Skeletal muscle tissue (tissue), 4 donors: Measurements from ENCODE around the gene C1QL1. TPM values are rescaled to one million over a fixed set of nuclear protein-coding genes. Genes with fewer than 3 reads are reported as not detected.
"Not testable (repeated sequence)": the region's sequence is repeated elsewhere in the genome, so short reads cannot be mapped to it uniquely, and the experiment has no call there.

Experiments
- H3K27ac ChIP-seq: one replicate; pipeline ENCODE4 v1.7.0; 2013; ENCODE audit warnings: mild to moderate bottlenecking, low read depth, low read length, inconsistent platforms
- H3K27me3 ChIP-seq, 3 donors: one replicate each; pipeline ENCODE4 v1.7.0; 2013; ENCODE audit warnings: low read length in 3 of 3; ENCODE audit not compliant: control insufficient read depth in 3 of 3, insufficient read depth in 3 of 3
- H3K36me3 ChIP-seq, 3 donors: one replicate each; pipeline ENCODE4 v1.7.0; 2013; ENCODE audit warnings: low read length in 3 of 3; ENCODE audit not compliant: control insufficient read depth in 3 of 3, insufficient read depth in 3 of 3
- H3K4me1 ChIP-seq, 3 donors: one replicate each; pipeline ENCODE4 v1.7.0; 2013; ENCODE audit warnings: low read length in 3 of 3, mild to moderate bottlenecking in 3 of 3; ENCODE audit not compliant: control insufficient read depth in 3 of 3, insufficient read depth in 3 of 3
- H3K4me3 ChIP-seq, 3 donors: one replicate each; pipeline ENCODE4 v1.7.0; 2013; ENCODE audit warnings: low read length in 3 of 3
- H3K9ac ChIP-seq, 3 donors: one replicate each; pipeline ENCODE4 v1.7.0; 2013; ENCODE audit warnings: low read length in 3 of 3, mild to moderate bottlenecking in 3 of 3, moderate library complexity in 2 of 3, low read depth in 1 of 3
- H3K9me3 ChIP-seq, 3 donors: one replicate each; pipeline ENCODE4 v1.7.0; 2013; ENCODE audit warnings: low read length in 3 of 3; ENCODE audit not compliant: control insufficient read depth in 3 of 3
- total RNA-seq: library from RNA; depleted of rRNA; stranded (reverse); fragments of >200 nt; gene quantifications from one replicate; pipeline ENCODE4 v1.2.3, GENCODE V29; 2014
- donor health status: Osteomylitis.

C1QL1 gene
- total RNA-seq, 1 donor from 2014 or later, result 1.0 TPM

DNA sequence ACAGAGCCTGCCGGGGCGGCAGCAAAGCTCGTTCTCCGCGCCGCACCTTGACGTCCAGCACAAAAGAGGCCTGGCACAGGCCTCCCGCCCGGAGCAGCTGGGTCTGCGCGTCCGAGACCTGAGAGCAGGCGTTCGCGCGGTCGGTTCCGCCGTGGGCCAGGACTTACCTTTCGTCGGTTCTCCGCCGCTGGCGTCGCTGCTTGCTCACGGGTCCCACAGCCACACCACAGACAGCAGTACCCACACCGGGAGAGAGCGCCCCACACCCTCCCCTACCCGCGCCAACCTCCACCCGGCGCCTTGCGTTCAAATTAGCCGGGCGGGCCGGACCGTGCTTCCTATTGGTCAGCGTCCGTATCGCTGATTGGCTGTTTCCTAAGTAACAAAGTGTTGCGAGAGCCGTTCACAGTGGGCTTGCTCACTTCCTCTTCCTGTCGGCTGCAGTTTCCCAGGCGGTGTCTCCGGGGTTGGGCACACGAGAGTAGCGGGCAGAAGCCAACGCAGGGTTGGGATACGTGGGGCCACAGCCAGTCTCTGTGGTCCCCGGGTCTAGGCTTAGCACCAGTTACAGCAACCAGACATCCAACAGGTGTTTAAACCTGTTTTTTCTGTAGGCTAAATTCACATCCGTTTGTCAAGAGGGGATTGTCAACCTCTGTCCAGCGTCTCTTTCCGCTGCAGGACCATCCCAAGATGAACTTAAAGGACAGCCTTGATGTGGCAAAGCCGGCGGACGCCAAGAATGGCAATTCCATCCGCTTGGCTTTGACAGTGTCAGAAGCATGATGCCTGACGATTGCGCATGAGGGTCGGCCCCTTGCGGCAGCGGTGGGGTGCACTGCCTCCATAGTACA is 20.4 kb downstream of the C1QL1 start, which contains the start of gene KIF18B:
Gene KIF18B (minus strand): TSS at position 313 of the 854 bp plus-strand sequence. CDS start 11,429 bp downstream, outside the sequence.
- peak within 1 kb of the TSS; percentile 66 to 84 (median 78) for H3K9ac ChIP-seq
- H3K4me3 ChIP-seq, result peak within 1 kb of the TSS; percentile 82 to 95 (median 91)
- no peak within 1 kb of the TSS for H3K27ac ChIP-seq
- H3K27me3 ChIP-seq, result peaks cover 0 to 6% (median 0%) of the 10 kb centered on the region in 3 donors
- H3K36me3 ChIP-seq, result no peaks in the 10 kb centered on the region
- peaks cover 11 to 13% (median 12%) of the 10 kb centered on the region in 3 donors for H3K4me1 ChIP-seq
- no peaks in the 10 kb centered on the region for H3K9me3 ChIP-seq

- H3K4me1 ChIP-seq, result peaks cover 11 to 13% (median 12%) of the 10 kb centered on the region in 3 donors
- H3K36me3 ChIP-seq, H3K4me3 ChIP-seq, H3K27ac ChIP-seq, H3K9me3 ChIP-seq, H3K9ac ChIP-seq: not testable (repeated sequence)
- peaks cover 0 to 10% (median 0%) of the 10 kb centered on the region in 3 donors for H3K27me3 ChIP-seq
These were observed 22.5 kb downstream of the C1QL1 start for GRCh38 chr17:44945652-44946051.

GRCh38 chr17:44942456-44942855 is 25.6 kb downstream of the C1QL1 start:
- Histone ChIP-seq H3K4me1 (peaks cover 4 to 5% (median 4%) of the 10 kb centered on the region in 3 donors), H3K9ac (no peak overlapping the region), H3K27ac (no peak overlapping the region), H3K9me3 (no peaks in the 10 kb centered on the region), H3K4me3 (no peak overlapping the region), H3K36me3 (no peaks in the 10 kb centered on the region), H3K27me3 (peaks cover 0 to 10% (median 0%) of the 10 kb centered on the region in 3 donors)

- no peaks in the 10 kb centered on the region for H3K36me3 ChIP-seq
- no peaks in the 10 kb centered on the region for H3K4me1 ChIP-seq
- H3K27ac ChIP-seq, result no peak overlapping the region
- H3K27me3 ChIP-seq, result peaks cover 0 to 6% (median 0%) of the 10 kb centered on the region in 3 donors
- H3K9me3 ChIP-seq, result no peaks in the 10 kb centered on the region
- no peak overlapping the region for H3K4me3 ChIP-seq
- H3K9ac ChIP-seq, result no peak overlapping the region
These were observed 26.3 kb downstream of the C1QL1 start for GRCh38 chr17:44941712-44942331.

DNA sequence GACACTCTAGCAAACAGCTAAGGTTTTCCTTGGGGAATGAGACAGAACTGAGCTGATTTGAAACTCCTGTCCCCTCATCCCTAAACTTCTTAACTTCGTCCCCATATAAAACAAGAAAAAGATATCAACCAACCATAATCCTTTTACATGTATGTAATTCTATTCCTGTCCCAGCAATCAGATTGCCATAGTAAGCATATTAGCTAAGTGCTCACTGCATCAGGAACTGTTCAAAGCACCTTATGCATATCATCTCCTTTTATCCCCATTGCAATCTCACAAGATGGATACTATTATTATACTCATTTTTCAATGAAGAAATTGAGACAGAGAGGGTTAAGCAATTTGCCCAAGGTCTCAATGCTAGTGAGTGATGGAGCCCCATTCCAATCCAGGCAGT is 27.3 kb downstream of the C1QL1 start:
- H3K27ac ChIP-seq, result no peak overlapping the region
- no peaks in the 10 kb centered on the region for H3K9me3 ChIP-seq
- no peaks in the 10 kb centered on the region for H3K4me1 ChIP-seq

GRCh38 chr17:44940317-44940716 is 27.8 kb downstream of the C1QL1 start:
- H3K9me3 ChIP-seq, result no peaks in the 10 kb centered on the region
- no peak overlapping the region for H3K9ac ChIP-seq
- no peaks in the 10 kb centered on the region for H3K4me1 ChIP-seq
- H3K4me3 ChIP-seq, result no peak overlapping the region
- no peaks in the 10 kb centered on the region for H3K36me3 ChIP-seq
- peaks cover 0 to 4% (median 0%) of the 10 kb centered on the region in 3 donors for H3K27me3 ChIP-seq
- no peak overlapping the region for H3K27ac ChIP-seq

More for the DNA sequence above, 27.3 kb downstream of the C1QL1 start:
- H3K36me3 ChIP-seq, result no peaks in the 10 kb centered on the region
- H3K27me3 ChIP-seq, result peaks cover 0 to 4% (median 0%) of the 10 kb centered on the region in 3 donors
- H3K9ac ChIP-seq, result no peak overlapping the region
- no peak overlapping the region for H3K4me3 ChIP-seq

DNA sequence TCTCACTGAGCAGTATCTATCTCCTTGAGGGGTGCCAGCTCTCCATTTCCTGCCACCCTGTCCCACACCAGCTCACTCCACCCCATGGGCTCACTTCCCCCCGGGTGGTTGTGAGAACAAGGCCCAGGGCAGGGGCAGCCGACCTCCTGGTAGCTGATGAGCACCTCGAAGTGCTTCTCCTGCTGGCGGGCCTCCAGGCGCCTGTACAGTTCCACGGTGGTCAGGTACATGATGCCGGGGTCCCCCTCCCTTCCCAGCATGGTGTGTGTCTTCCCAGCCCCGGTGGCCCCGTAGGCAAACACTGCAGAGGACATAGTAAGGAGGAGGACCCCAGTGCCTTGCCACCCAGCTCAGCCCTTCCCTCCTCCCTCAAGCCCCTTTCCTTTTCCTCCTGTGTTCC is 33.0 kb downstream of the C1QL1 start:
- H3K4me1 ChIP-seq, result no peaks in the 10 kb centered on the region
- H3K36me3 ChIP-seq, result no peaks in the 10 kb centered on the region
- no peaks in the 10 kb centered on the region for H3K27me3 ChIP-seq
- no peak overlapping the region for H3K9ac ChIP-seq
- H3K4me3 ChIP-seq, result no peak overlapping the region
- no peak overlapping the region for H3K27ac ChIP-seq
- H3K9me3 ChIP-seq, result no peaks in the 10 kb centered on the region

DNA sequence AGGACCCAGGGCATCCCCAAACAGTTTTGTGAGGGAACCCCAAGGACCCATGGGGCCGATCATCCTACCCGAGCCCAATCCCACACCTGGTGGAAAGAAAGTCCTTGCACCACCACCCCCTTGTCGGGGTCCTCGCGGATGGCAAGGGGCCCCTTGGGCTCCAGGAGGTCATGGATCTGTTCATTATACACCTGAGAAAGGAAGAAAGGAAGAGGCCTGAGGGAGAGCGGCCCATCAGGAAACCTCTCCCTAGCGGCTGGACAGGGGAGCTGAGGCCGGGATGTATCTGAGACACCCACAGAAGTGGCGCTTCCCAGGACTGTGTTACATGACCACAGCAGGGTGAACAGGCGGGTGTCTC is 33.4 kb downstream of the C1QL1 start:
- Histone ChIP-seq H3K27me3 (no peaks in the 10 kb centered on the region), H3K9ac (no peak overlapping the region), H3K9me3 (no peaks in the 10 kb centered on the region), H3K36me3 (no peaks in the 10 kb centered on the region), H3K4me3 (no peak overlapping the region), H3K27ac (no peak overlapping the region), H3K4me1 (no peaks in the 10 kb centered on the region)

- Histone ChIP-seq H3K4me1 (peaks cover under 1 to 2% (median 2%) of the 10 kb centered on the region in 3 donors), H3K9me3 (no peaks in the 10 kb centered on the region), H3K4me3 (no peak overlapping the region), H3K27me3 (no peaks in the 10 kb centered on the region), H3K36me3 (no peaks in the 10 kb centered on the region), H3K9ac (no peak overlapping the region), H3K27ac (no peak overlapping the region)
These were observed 34.0 kb downstream of the C1QL1 start for GRCh38 chr17:44933824-44934744.
